ENCODE measurements around the gene TRIOBP. TPM values are rescaled to one million over a fixed set of nuclear protein-coding genes. Genes with fewer than 3 reads are reported as not detected.

The TRIOBP gene
- total and polyA plus RNA-seq, 2 of the 4 experiments (the other 2 are of a cell fraction): 46.4 to 69.8 TPM

- ATAC-seq (ENCODE audit: low read depth) (no peak), DNase-seq (no peak)
- H2AK9ac ChIP-seq (replicated peaks; ENCODE audit: low read depth, low read length, poor library complexity): no peak overlapping the region
- no peak overlapping the region for H3K18ac ChIP-seq (ENCODE audit: low read depth, low read length)
- no peak overlapping the region for H2BK120ac ChIP-seq (ENCODE audit: low read depth, low read length)
- no peak overlapping the region for H3K23ac ChIP-seq (ENCODE audit: low read depth, low read length)
- WGBS, 2 experiments (ENCODE audit: extremely low coverage in 2 of 2, insufficient read length in 1 of 2): 100% methylated on average over 3 of the region's 17 CpGs; no CpG with 5 or more reads in 1 of the 2 experiments
- ChIA-PET CTCF (no interaction called here), POLR2A (ENCODE audit: unreplicated experiment) (no interaction called here)
- H4K8ac ChIP-seq (ENCODE audit: low read depth in 2 of 2, low read length in 2 of 2): no peak overlapping the region
- no peak overlapping the region for H3K56ac ChIP-seq (ENCODE audit: extremely low read depth, insufficient read depth, low read length)
- no peak overlapping the region for H4K91ac ChIP-seq (ENCODE audit: insufficient read depth, low read depth, low read length)
- H2BK20ac ChIP-seq (ENCODE audit: low read depth, low read length): no peak overlapping the region
- no peak overlapping the region for H3K27ac ChIP-seq (ENCODE audit: insufficient read depth, low read length)
- no peak overlapping the region for H4K5ac ChIP-seq (ENCODE audit: low read depth, low read length)
- H2AK5ac ChIP-seq (ENCODE audit: low read depth, low read length): no peak overlapping the region
- H3K27me3 ChIP-seq (ENCODE audit: control insufficient read depth, insufficient read depth, low read length): no peaks in the 10 kb centered on the region
- H2BK5ac ChIP-seq (ENCODE audit: low read depth, low read length, poor library complexity, severe bottlenecking): no peak overlapping the region
- no peaks in the 10 kb centered on the region for H4K20me1 ChIP-seq (ENCODE audit: insufficient read depth, low read length)
- BruUV-seq (replicated peaks): no TSS peak
- H3K4me1 ChIP-seq (ENCODE audit: control insufficient read depth, insufficient read depth, low read length): no peaks in the 10 kb centered on the region
- dilution Hi-C loops (cut with HindIII; ENCODE audit: low sequenced_read_pairs, unreplicated experiment) (no loop called here), in situ Hi-C loops (cut with MboI; ENCODE audit: low sequenced_read_pairs) (no loop called here), intact Hi-C loops (cut with micrococcal nuclease) (no loop called here)
- H2AFZ ChIP-seq (replicated peaks; ENCODE audit: low read length, poor library complexity): no peak overlapping the region
- no peaks in the 10 kb centered on the region for H3K9me3 ChIP-seq (ENCODE audit: control insufficient read depth, insufficient read depth, low read length)
- H3K4me3 ChIP-seq (ENCODE audit: insufficient read depth, low read depth, low read length): no peak overlapping the region
- no peak overlapping the region for H3K9ac ChIP-seq (ENCODE audit: low read depth, low read length)
- TF ChIP-seq MXI1 (IDR thresholded peaks at IDR 0.05; ENCODE audit: borderline replicate concordance, low read depth, low read length): no peak
- TF ChIP-seq USF2 (IDR thresholded peaks at IDR 0.05; ENCODE audit: low read depth, low read length): no peak
- no peak for TF ChIP-seq MAZ (IDR thresholded peaks at IDR 0.05; ENCODE audit: borderline replicate concordance, low read depth, low read length)
- no peak for TF ChIP-seq CHD1 (IDR thresholded peaks at IDR 0.05; ENCODE audit: low read depth, low read length)
- no peak for TF ChIP-seq RFX5 (IDR thresholded peaks at IDR 0.05; ENCODE audit: low read depth, low read length)
- no peak for TF ChIP-seq POLR2A (IDR thresholded peaks at IDR 0.05; ENCODE audit: low read depth, low read length)
- no peak for TF ChIP-seq CTCF (conservative IDR thresholded peaks at IDR 0.05; ENCODE audit: low read depth, low read length)
- no peak for TF ChIP-seq NFE2L2 (IDR thresholded peaks at IDR 0.05; ENCODE audit: low read depth, low read length)
- no peak for TF ChIP-seq CEBPB (IDR thresholded peaks at IDR 0.05; ENCODE audit: low read depth, low read length)
- TF ChIP-seq ELK1 (IDR thresholded peaks at IDR 0.05; ENCODE audit: borderline replicate concordance, low read depth, low read length): no peak
- TF ChIP-seq BHLHE40 (IDR thresholded peaks at IDR 0.05; ENCODE audit: low read depth, low read length): no peak
- TF ChIP-seq SMC3 (IDR thresholded peaks at IDR 0.05; ENCODE audit: low read depth, low read length): no peak
- no peak for TF ChIP-seq MAFK (IDR thresholded peaks at IDR 0.05; ENCODE audit: low read depth, low read length)
- no peak for TF ChIP-seq RCOR1 (IDR thresholded peaks at IDR 0.05; ENCODE audit: insufficient replicate concordance, low read length)
- TF ChIP-seq RAD21 (IDR thresholded peaks at IDR 0.05; ENCODE audit: low read length): no peak
- TF ChIP-seq FOS (IDR thresholded peaks at IDR 0.05; ENCODE audit: low read depth, low read length): no peak
- no peaks in the 10 kb centered on the region for H3K79me1 ChIP-seq (ENCODE audit: low read depth in 1 of 2, low read length in 2 of 2)
- H3K14ac ChIP-seq (replicated peaks; ENCODE audit: low read depth, low read length): no peak overlapping the region
- no peak overlapping the region for H2BK15ac ChIP-seq (ENCODE audit: low read depth, low read length)
- H3K4me2 ChIP-seq (ENCODE audit: low read depth, low read length): no peak overlapping the region
- no peaks in the 10 kb centered on the region for H3K9me1 ChIP-seq (ENCODE audit: insufficient read depth, low read length)
- H3K36me3 ChIP-seq (ENCODE audit: control insufficient read depth, insufficient read depth, low read length): peaks cover 61% of the 10 kb centered on the region
- H3K4ac ChIP-seq (ENCODE audit: low read depth, low read length): no peak overlapping the region
Observed at GRCh38 chr22:37650463-37651136, 46.2 kb upstream of the TRIOBP start.

Measured in IMR-90 (cell line).